Measurements from ENCODE around the gene KCNT1. TPM values are rescaled to one million over a fixed set of nuclear protein-coding genes. Genes with fewer than 3 reads are reported as not detected.

KCNT1 gene
- polyA plus RNA-seq, 6 donors from 2014 or later, result not detected

DNA sequence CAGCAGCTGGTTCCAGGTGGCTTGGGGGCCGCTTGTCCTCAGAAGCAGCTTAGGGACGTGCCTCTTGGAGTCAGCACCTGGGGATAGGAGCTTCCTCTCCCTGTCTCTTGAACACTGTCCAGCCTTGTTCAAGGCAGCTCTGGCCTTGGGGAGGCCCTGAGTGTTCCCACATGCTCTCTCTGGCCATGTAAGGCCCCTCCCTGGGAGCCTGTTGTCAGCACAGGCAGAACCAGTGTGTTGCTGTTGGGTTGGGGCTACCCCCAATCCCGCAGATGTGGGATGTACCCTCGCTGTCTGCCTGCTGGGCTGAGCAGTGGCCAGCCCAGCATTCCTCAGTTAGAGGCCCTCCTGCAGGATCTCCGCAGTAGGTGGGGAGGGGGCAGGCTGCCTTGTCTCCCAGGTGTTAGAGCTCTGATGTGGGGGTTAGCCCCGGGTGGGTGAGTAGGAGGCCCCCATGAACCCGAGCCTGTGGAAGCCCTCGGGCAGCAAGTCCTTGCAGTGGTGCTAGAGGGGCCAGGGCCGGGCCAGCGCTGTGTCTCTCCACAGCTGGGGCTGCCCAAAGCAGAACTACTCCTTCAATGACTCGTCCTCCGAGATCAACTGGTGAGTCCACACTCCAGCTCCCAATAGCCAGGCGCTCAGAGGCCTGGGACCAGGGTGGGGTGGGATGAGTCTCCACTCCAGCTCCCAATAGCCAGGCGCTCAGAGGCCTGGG, 51.6 kb downstream of the KCNT1 start:
- H3K4me3 Mint-ChIP-seq, result no peak overlapping the region
- no peak overlapping the region for H3K27ac Mint-ChIP-seq
- peaks cover 0 to 7% (median 2%) of the 10 kb centered on the region in 7 donors for H3K9me3 Mint-ChIP-seq
- DNase-seq (no peak), ATAC-seq (ENCODE audit: low read depth in 2 of 2) (no peak)
- peaks cover 0 to 6% (median 0%) of the 10 kb centered on the region in 3 donors for H3K4me1 Mint-ChIP-seq
- H3K36me3 Mint-ChIP-seq, result no peaks in the 10 kb centered on the region
- peaks cover 4 to 12% (median 9%) of the 10 kb centered on the region in 3 donors for H3K27me3 Mint-ChIP-seq

DNA sequence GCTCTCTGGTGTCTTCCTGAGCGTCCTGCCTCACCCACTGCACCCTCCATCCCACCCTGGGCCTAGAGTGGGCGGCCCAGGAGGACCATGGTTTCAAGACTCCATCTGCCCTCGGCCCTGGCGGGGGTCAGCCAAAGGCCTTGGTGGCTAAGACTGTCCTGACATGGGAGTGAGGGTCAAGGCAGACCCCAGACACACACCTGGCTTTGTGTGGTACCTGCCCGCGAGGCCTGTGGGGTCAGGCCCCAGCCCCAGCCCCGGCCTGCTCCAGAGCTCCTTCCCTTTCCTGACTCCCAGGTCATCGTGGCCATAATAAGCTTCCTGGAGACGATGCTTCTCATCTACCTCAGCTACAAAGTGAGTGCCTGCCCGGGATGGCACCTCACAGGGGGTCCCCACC, 54.6 kb downstream of the KCNT1 start:
- peaks cover 0 to 6% (median 0%) of the 10 kb centered on the region in 3 donors for H3K4me1 Mint-ChIP-seq

DNA sequence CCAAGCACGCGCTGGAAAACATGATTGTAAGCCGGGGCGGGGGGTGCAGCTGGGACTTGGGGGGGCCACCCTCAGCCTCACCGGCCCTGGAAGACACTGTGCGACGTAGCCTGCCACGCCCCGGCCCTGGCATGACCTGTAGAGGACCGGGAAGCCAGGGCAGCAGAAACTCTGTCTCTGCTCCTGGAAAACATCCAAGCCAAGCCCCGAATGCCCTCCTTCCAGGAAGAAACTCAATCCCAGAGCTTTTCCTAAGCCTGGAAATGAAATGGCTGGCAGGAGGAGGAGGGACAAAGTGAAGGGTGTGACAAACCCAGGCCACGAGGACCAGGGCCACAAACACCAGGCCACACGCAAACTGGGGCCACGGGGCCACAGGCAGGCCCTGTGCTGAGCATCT, 55.4 kb downstream of the KCNT1 start:
- H3K9me3 Mint-ChIP-seq, result peaks cover 0 to 7% (median 2%) of the 10 kb centered on the region in 7 donors
- peaks cover 0 to 6% (median 0%) of the 10 kb centered on the region in 3 donors for H3K4me1 Mint-ChIP-seq

More for the DNA sequence above, 54.6 kb downstream of the KCNT1 start:
- no peak for DNase-seq
- Mint-ChIP-seq H3K9me3 (peaks cover 0 to 7% (median 2%) of the 10 kb centered on the region in 7 donors), H3K4me3 (no peak overlapping the region), H3K27ac (peak overlapping the region in 1 of 6 donors; percentile 34), H3K36me3 (no peaks in the 10 kb centered on the region), H3K27me3 (peaks cover 4 to 19% (median 9%) of the 10 kb centered on the region in 3 donors)
- ATAC-seq (ENCODE audit: low read depth in 2 of 2), result no peak

DNA sequence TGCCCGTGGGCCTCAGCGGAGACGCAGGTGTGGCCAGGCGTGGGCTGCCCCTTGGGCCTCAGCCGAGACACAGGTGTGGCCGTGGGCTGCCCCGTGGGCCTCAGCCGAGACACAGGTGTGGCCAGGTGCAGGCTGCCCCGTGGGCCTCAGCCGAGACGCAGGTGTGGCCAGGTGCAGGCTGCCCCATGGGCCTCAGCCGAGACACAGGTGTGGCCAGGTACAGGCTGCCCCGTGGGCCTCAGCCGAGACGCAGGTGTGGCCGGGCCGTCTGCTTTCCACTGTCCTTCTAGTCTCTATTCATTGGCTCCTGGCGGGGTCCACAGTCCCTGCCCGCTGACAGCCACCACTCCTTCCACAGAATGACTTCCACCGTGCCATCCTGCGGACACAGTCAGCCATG, 56.1 kb downstream of the KCNT1 start:
- Mint-ChIP-seq H3K27me3 (peaks cover under 1 to 10% (median 2%) of the 10 kb centered on the region in 3 donors), H3K36me3 (no peaks in the 10 kb centered on the region), H3K4me3 (no peak overlapping the region), H3K27ac (no peak overlapping the region), H3K9me3 (peaks cover 0 to 7% (median 0%) of the 10 kb centered on the region in 7 donors), H3K4me1 (no peaks in the 10 kb centered on the region)
- ATAC-seq (ENCODE audit: low read depth in 2 of 2) (no peak), DNase-seq (no peak)

More for the DNA sequence above, 55.4 kb downstream of the KCNT1 start:
- no peak overlapping the region for H3K4me3 Mint-ChIP-seq
- DNase-seq, result no peak
- no peak overlapping the region for H3K27ac Mint-ChIP-seq
- no peaks in the 10 kb centered on the region for H3K36me3 Mint-ChIP-seq
- H3K27me3 Mint-ChIP-seq, result peaks cover 4 to 15% (median 9%) of the 10 kb centered on the region in 3 donors
- no peak for ATAC-seq (ENCODE audit: low read depth in 2 of 2)

DNA sequence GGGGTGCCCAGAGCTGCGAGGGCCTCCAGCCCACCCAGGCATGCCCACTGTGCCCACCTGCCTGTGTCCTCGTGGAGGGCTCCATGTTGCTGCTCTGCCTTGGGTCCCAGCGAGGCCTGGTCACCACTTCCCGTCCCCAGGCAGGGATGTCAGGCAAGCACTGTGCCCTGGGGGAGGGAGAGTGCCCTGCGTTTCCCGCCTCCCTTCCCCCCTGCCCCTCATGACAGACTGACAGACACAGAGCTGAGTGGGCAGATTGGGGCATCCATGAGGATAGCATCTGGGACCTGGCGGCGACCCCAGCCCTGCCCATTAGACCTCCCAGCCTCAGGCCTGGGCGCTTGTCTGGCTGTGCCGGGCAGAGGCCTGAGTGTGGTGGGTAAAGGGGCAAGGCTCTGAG, 56.9 kb downstream of the KCNT1 start:
- DNase-seq, result no peak
- Mint-ChIP-seq H3K4me1 (no peaks in the 10 kb centered on the region), H3K4me3 (no peak overlapping the region), H3K27ac (no peak overlapping the region), H3K36me3 (no peaks in the 10 kb centered on the region), H3K9me3 (peaks cover 0 to 7% (median 0%) of the 10 kb centered on the region in 7 donors), H3K27me3 (peaks cover 0 to 9% (median 0%) of the 10 kb centered on the region in 3 donors)
- no peak for ATAC-seq (ENCODE audit: low read depth in 2 of 2)

DNA sequence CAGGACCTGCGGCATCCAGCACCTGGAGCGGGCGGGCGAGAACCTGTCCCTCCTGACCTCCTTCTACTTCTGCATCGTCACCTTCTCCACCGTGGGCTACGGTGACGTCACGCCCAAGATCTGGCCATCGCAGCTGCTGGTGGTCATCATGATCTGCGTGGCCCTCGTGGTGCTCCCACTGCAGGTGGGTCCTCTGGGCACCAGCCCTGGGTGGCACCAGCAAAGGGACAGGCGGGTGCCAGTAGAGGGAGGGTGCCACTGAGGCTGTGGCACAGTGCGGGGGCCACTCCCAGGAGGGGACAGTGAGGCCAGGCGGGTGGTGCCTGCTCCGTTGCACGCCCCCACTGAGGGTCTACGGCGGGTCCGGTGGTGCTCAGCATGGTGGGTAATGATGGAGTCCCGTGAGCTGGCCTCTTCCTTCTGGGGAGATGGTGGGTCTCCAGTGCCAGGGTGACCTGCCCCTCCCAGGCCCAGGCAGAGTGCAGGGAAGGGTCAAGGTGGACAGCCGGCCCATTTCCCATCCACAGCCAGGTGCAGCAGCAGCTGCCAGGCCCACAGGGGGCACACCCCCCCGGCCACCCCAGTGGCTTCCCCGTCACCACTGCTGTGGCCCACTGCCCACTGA, 57.8 kb downstream of the KCNT1 start:
- H3K4me3 Mint-ChIP-seq, result no peak overlapping the region
- no peak for ATAC-seq (ENCODE audit: low read depth in 2 of 2)
- peaks cover 0 to 7% (median 2%) of the 10 kb centered on the region in 7 donors for H3K9me3 Mint-ChIP-seq
- H3K27me3 Mint-ChIP-seq, result peaks cover 0 to 9% (median 0%) of the 10 kb centered on the region in 3 donors
- H3K27ac Mint-ChIP-seq, result no peak overlapping the region
- no peak for DNase-seq
- no peaks in the 10 kb centered on the region for H3K36me3 Mint-ChIP-seq
- H3K4me1 Mint-ChIP-seq, result no peaks in the 10 kb centered on the region

DNA sequence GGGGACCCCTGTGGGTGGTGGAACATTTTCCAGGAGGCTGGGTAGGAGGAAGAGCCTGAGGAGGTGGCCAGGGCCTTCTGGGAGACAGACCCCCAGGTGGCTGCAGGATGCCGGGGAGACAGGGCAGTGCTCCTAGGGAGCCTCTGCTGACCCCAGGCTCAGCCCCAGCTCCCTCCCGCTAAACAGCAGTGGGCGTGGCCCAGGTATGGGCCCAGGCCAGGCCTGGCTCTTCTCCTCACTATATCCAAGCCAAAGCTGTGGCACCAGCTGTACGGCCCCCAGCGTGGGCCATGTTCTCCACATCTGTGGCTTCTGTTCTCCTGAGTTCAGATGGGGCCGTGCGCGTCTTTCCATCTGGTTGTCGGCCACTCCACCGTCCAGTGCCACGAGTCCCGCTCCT, 58.5 kb downstream of the KCNT1 start:
- ATAC-seq (ENCODE audit: low read depth in 2 of 2), result no peak
- no peaks in the 10 kb centered on the region for H3K36me3 Mint-ChIP-seq
- DNase-seq, result no peak
- no peak overlapping the region for H3K4me3 Mint-ChIP-seq
- H3K27ac Mint-ChIP-seq, result peak overlapping the region in 1 of 6 donors; percentile 30
- H3K9me3 Mint-ChIP-seq, result peaks cover 0 to 8% (median 0%) of the 10 kb centered on the region in 7 donors
- peaks cover 0 to 9% (median 0%) of the 10 kb centered on the region in 3 donors for H3K27me3 Mint-ChIP-seq
- no peaks in the 10 kb centered on the region for H3K4me1 Mint-ChIP-seq

DNA sequence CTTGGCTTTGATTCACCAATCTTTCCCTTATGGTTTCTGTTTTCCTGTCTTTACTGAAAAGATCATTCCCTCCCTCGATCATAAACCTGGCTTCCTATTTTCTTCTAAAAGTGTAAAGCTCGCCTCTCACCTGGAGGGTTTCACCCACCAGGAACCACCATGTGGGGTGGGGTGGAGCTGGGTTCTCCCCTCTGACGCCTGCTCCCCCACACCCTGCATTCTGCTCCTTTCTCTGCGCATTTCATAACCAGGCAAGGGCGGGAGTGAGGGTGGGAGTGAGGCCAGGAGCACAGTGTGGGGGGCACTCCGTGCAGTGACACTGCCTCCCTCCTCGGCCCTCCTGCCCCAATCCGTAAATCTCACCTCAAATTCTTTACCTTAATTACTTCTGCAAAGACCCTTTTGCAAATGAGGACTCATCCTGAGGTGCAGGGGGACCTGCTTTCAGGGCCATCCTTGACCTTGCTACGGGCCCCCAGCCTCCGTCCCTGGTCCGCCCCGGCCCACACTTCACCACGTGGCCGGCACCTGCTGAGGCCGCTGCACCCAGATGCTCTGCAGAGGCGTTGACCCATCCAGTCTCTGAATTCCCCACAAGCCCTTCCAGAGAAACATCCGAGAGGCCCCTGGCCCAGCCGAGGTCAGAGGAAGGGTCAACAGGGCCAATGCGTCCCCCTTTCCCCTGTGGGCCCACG, 59.3 kb downstream of the KCNT1 start:
- no peak overlapping the region for H3K27ac Mint-ChIP-seq
- no peak overlapping the region for H3K4me3 Mint-ChIP-seq
- peaks cover 0 to 9% (median 0%) of the 10 kb centered on the region in 3 donors for H3K27me3 Mint-ChIP-seq
- peaks cover 0 to 12% (median 6%) of the 10 kb centered on the region in 7 donors for H3K9me3 Mint-ChIP-seq
- H3K4me1 Mint-ChIP-seq, result no peaks in the 10 kb centered on the region
- no peaks in the 10 kb centered on the region for H3K36me3 Mint-ChIP-seq
- DNase-seq, result no peak
- no peak for ATAC-seq (ENCODE audit: low read depth in 2 of 2)

DNA sequence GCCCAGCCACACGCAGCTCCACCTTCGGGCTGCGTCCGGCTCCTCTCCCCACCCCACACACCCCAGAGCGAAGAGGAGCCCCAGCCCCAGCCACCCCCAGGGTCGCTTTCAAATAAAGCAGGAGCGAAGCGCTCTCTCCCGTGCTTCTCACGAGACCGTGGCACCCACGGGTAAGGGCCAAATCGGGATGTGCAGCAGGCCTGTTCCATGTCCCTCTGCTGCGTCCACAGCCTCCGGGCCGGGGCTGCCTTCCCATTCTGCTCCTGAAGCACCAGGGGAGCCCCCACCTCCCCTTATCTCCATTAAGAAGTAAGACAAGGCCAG, 59.8 kb downstream of the KCNT1 start:
- Mint-ChIP-seq H3K27me3 (peaks cover 0 to 9% (median 0%) of the 10 kb centered on the region in 3 donors), H3K9me3 (peaks cover 0 to 14% (median 10%) of the 10 kb centered on the region in 7 donors), H3K36me3 (no peaks in the 10 kb centered on the region), H3K4me1 (no peaks in the 10 kb centered on the region), H3K27ac (no peak overlapping the region), H3K4me3 (no peak overlapping the region)
- no peak for DNase-seq
- no peak for ATAC-seq (ENCODE audit: low read depth in 2 of 2)

DNA sequence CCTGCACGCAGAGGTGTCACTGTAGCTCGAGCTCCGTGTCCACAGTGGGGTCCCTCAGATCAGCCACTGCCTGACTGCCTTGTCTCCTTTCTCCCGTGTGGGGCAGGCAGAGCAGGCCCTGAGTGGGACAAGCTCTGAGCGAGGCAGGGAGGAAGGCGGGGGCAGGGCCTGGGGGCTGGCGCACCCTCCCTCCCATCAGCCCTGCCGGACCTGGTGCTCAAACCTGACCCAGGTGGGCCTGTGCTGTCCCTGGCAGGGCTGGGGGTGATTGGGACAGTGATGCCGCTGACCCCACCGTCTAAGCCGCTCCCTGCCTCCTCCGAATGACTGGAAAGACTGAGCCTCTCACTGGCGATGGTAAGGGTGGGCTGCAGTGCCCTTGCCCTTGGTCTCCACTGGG, 60.9 kb downstream of the KCNT1 start:
- H3K4me1 Mint-ChIP-seq, result no peaks in the 10 kb centered on the region
- no peak overlapping the region for H3K27ac Mint-ChIP-seq
- no peak overlapping the region for H3K4me3 Mint-ChIP-seq
- DNase-seq (no peak), ATAC-seq (ENCODE audit: low read depth in 2 of 2) (no peak)
- no peaks in the 10 kb centered on the region for H3K36me3 Mint-ChIP-seq
- peaks cover 0 to 14% (median 10%) of the 10 kb centered on the region in 7 donors for H3K9me3 Mint-ChIP-seq
- H3K27me3 Mint-ChIP-seq, result peaks cover 0 to 9% (median 0%) of the 10 kb centered on the region in 3 donors

DNA sequence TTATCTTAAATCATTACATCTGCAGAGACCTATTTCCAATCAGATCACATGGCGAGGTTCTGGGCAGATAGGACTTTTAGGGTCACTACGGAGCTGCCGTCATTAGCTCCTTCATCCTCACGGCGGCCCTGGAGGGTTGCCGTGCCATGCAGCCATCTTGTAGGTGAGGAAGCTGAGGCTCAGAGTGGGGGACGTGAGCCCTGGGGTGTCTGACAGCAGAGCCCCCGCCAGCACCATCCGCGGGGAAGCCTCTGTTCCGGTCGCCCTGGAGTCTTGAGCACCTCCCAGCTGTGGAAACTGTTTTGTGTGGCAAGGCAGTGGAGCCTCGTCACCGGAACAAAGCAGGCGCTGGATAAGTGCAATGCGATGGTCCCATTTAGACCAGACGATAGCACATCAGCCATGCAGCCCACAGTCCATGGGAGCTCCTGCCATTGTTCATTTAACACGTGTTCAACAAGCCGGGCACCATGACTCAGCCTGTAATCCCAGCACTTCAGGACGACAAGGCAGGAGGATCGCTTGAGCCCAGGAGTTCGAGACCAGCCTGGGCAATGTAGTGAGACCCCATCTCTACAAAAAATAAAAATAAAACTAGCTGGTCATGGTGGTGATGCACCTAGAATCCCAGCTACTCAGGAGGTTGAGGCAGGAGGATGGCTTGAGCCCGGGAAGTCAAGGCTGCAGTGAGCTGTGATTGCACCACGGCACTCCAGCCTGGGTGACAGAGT, 61.9 kb downstream of the KCNT1 start:
- no peak overlapping the region for H3K27ac Mint-ChIP-seq
- H3K27me3 Mint-ChIP-seq, result peaks cover 0 to 11% (median 0%) of the 10 kb centered on the region in 3 donors
- H3K9me3 Mint-ChIP-seq, result peaks cover 0 to 16% (median 10%) of the 10 kb centered on the region in 7 donors
- no peak for ATAC-seq (ENCODE audit: low read depth in 2 of 2)
- no peak for DNase-seq
- H3K4me3 Mint-ChIP-seq, result no peak overlapping the region
- no peaks in the 10 kb centered on the region for H3K36me3 Mint-ChIP-seq
- H3K4me1 Mint-ChIP-seq, result no peaks in the 10 kb centered on the region

DNA sequence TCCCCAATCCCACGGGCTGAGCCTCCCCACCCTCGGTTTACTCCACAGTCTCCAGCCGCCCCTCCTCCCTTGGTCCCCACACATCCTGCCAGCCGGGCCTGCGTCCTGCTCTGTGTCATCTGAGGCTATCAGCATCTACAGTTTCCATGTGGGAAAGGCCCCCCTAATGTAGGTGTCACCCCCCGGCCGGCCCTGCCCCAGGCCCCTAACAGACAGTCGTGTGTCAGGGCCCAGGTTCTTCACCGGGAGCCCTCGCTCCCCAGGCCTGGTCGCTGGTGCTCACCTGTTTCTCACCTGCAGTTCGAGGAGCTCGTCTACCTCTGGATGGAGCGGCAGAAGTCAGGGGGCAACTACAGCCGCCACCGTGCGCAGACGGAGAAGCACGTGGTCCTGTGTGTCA, 62.7 kb downstream of the KCNT1 start:
- Mint-ChIP-seq H3K9me3 (peaks cover 0 to 16% (median 10%) of the 10 kb centered on the region in 7 donors), H3K27me3 (peaks cover 0 to 15% (median 0%) of the 10 kb centered on the region in 3 donors), H3K27ac (no peak overlapping the region), H3K36me3 (no peaks in the 10 kb centered on the region), H3K4me3 (no peak overlapping the region), H3K4me1 (no peaks in the 10 kb centered on the region)
- DNase-seq (no peak), ATAC-seq (ENCODE audit: low read depth in 2 of 2) (no peak)

DNA sequence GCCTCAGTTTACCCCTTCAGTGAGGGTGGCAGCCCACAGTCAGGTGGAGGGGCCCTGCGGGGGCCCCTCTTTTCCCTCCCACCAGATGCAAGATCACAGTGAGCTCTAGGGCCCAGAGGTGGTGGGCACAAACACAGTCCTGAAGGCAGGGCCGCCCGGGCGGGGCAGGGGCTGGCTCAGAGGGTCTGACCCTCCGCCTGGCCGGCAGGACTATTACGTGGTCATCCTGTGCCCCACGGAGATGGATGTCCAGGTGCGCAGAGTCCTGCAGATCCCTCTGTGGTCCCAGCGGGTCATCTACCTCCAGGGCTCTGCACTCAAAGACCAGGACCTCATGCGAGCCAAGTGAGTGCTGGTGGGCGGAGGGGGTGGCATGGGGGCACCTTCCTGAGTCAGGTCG, 63.4 kb downstream of the KCNT1 start:
- Mint-ChIP-seq H3K4me3 (no peak overlapping the region), H3K27me3 (peaks cover 0 to 15% (median 0%) of the 10 kb centered on the region in 3 donors), H3K27ac (no peak overlapping the region), H3K36me3 (no peaks in the 10 kb centered on the region), H3K4me1 (no peaks in the 10 kb centered on the region), H3K9me3 (peaks cover 0 to 16% (median 10%) of the 10 kb centered on the region in 7 donors)
- DNase-seq (no peak), ATAC-seq (ENCODE audit: low read depth in 2 of 2) (no peak)

Measured in naive B cell (primary cell).